Spleen (tissue), 11 donors: Measurements from ENCODE around the gene MBD2. TPM values are rescaled to one million over a fixed set of nuclear protein-coding genes. Genes with fewer than 3 reads are reported as not detected.

Experiments used
- DNase-seq: peaks from one replicate; pipeline ENCODE4 v3.0.0-alpha.2; 2020
- H3K27ac ChIP-seq, 8 donors: fragments of 200-600 bp; sonication (generic) in 7 of 8; 1 replicate in 4 of 8; 2 replicates in 4 of 8; pipeline versions ENCODE4 v1.5.0 to v1.8.0; 2016 to 2021; ENCODE audit warnings: inconsistent platforms in 4 of 8, mild to moderate bottlenecking in 4 of 8, moderate library complexity in 1 of 8
- H3K27me3 ChIP-seq, 7 donors: fragments of 200-600 bp; sonication (generic) in 6 of 7; replicated peaks in 1 of 7; 1 replicate in 4 of 7; 2 replicates in 3 of 7; pipeline versions ENCODE4 v1.5.0 to v1.8.0; 2016 to 2021; ENCODE audit warnings: inconsistent platforms in 3 of 7, mild to moderate bottlenecking in 1 of 7
- H3K36me3 ChIP-seq, 6 donors: fragments of 200-600 bp; sonication (generic) in 5 of 6; 1 replicate in 4 of 6; 2 replicates in 2 of 6; pipeline versions ENCODE4 v1.5.0 to v1.8.0; 2016 to 2021; ENCODE audit warnings: inconsistent platforms in 2 of 6
- H3K4me1 ChIP-seq, 6 donors: fragments of 200-600 bp; sonication (generic) in 5 of 6; 1 replicate in 3 of 6; 2 replicates in 3 of 6; pipeline versions ENCODE4 v1.5.0 to v1.8.0; 2016 to 2021; ENCODE audit warnings: inconsistent platforms in 3 of 6
- H3K4me3 ChIP-seq, 8 donors: fragments of 200-600 bp; sonication (generic) in 7 of 8; 1 replicate in 4 of 8; 2 replicates in 4 of 8; pipeline versions ENCODE4 v1.5.0 to v1.8.0; 2016 to 2021; ENCODE audit warnings: inconsistent platforms in 4 of 8, mild to moderate bottlenecking in 4 of 8, moderate library complexity in 2 of 8
- H3K9me3 ChIP-seq, 8 donors: fragments of 200-600 bp; sonication (generic) in 7 of 8; 1 replicate in 4 of 8; 2 replicates in 4 of 8; pipeline versions ENCODE4 v1.5.0 to v1.8.0; 2016 to 2021; ENCODE audit warnings: inconsistent platforms in 4 of 8
- CTCF ChIP-seq, 11 experiments: fragments of 200-600 bp in 7 of 11; fragments of 450-650 bp in 4 of 11; sonication (generic) in 4 of 11; IDR thresholded peaks in 8 of 11; conservative IDR thresholded peaks in 3 of 11; 1 replicate in 7 of 11; 2 replicates in 4 of 11; pipeline versions ENCODE4 v1.4.0 to v1.8.0; 2016 to 2021; ENCODE audit warnings: antibody characterized with exemption in 11 of 11, inconsistent platforms in 4 of 11, mild to moderate bottlenecking in 1 of 11
- POLR2A ChIP-seq, 3 donors: fragments of 450-650 bp; IDR thresholded peaks; one replicate each; pipeline ENCODE4 v1.5.1; 2017; ENCODE audit warnings: antibody characterized with exemption in 3 of 3, mild to moderate bottlenecking in 1 of 3
- POLR2AphosphoS5 ChIP-seq, 3 donors: sonication (generic); formaldehyde crosslinking; IDR thresholded peaks; one replicate each; pipeline ENCODE4 v1.5.1; 2017; ENCODE audit warnings: antibody characterized with exemption in 3 of 3
- WGBS, 5 donors: extraction: QIAGEN DNeasy Blood & Tissue Kit in 3 of 5; methylation state at CpG; one replicate each; pipeline versions ENCODE4 v1.1.5 to v1.1.7; 2013 to 2018; 5-methylcytosine and 5-hydroxymethylcytosine counted together
- intact Hi-C: fragments of 100-400 bp; cut with DNase I; formaldehyde crosslinking; loops from one replicate; pipeline ENCODE4 v1.15.0; 2023; ENCODE audit warnings: low total_unique reads
- polyA plus RNA-seq, 3 donors: library from polyadenylated mRNA; stranded (reverse); fragments of 200-250 nt; gene quantifications; one replicate each; pipeline ENCODE4 v1.2.1, GENCODE V29; 2013
- total RNA-seq, 7 donors: library from RNA; depleted of rRNA in 3 of 7; stranded (reverse); fragments of >200 nt in 3 of 7; fragmentation: NEBNext Ultra II Directional in 4 of 7; extraction: Animal tissue kit (Norgen Biotek cat#: 25700) in 4 of 7; gene quantifications; one replicate each; pipeline versions ENCODE4 v1.1.0 to v1.2.1, GENCODE V29; 2016 to 2021
- donor health status: healthy with polysubstance abuse.
- donor health status: DM: no; HTN: no; CAD: no; lungs with moderate emphysema.
- donor health status: DM: no; HTN: no; CAD: no.
- donor health status: Bipolar disorder and iron deficiency.
- donor health status: healthy.
- donor health status: DM: no; HTN: no; CAD: no.
- donor health status: DM: yes; HTN: yes; CAD: no.

Gene MBD2
- total and polyA plus RNA-seq, 10 donors = 40.7 to 119 (median 54.9) TPM

- no peak for DNase-seq
- H3K36me3 ChIP-seq = peaks cover 0 to 52% (median 31%) of the 10 kb centered on the region in 6 donors
- H3K27me3 ChIP-seq = no peaks in the 10 kb centered on the region
- no peak for TF ChIP-seq POLR2A (IDR thresholded peaks at IDR 0.05)
- TF ChIP-seq POLR2AphosphoS5 (IDR thresholded peaks at IDR 0.05) = no peak
- TF ChIP-seq CTCF (IDR thresholded peaks at IDR 0.05 in 8 of 11, conservative IDR thresholded peaks at IDR 0.05 in 3 of 11) = no peak
- peaks cover 0 to 60% (median 38%) of the 10 kb centered on the region in 6 donors for H3K4me1 ChIP-seq
- H3K4me3 ChIP-seq = no peak overlapping the region
- WGBS, 5 donors = 93 to 97% (median 97%) methylated on average over 5 of the region's 5 CpGs
- no peaks in the 10 kb centered on the region for H3K9me3 ChIP-seq
- intact Hi-C loops = no loop called here
- no peak overlapping the region for H3K27ac ChIP-seq
Measured at GRCh38 chr18:54204883-54205282, 19.6 kb downstream of the MBD2 start.

GRCh38 chr18:54203914-54204313 lies 20.6 kb downstream of the MBD2 start:
- H3K4me1 ChIP-seq = peaks cover 0 to 50% (median 29%) of the 10 kb centered on the region in 6 donors
- H3K4me3 ChIP-seq = no peak overlapping the region
- no peak for TF ChIP-seq CTCF (IDR thresholded peaks at IDR 0.05 in 8 of 11, conservative IDR thresholded peaks at IDR 0.05 in 3 of 11)
- TF ChIP-seq POLR2AphosphoS5 (IDR thresholded peaks at IDR 0.05) = no peak
- no peak for TF ChIP-seq POLR2A (IDR thresholded peaks at IDR 0.05)
- DNase-seq = no peak
- no peaks in the 10 kb centered on the region for H3K27me3 ChIP-seq
- peaks cover 0 to 62% (median 31%) of the 10 kb centered on the region in 6 donors for H3K36me3 ChIP-seq
- intact Hi-C loops = no loop called here
- H3K27ac ChIP-seq = no peak overlapping the region
- no peaks in the 10 kb centered on the region for H3K9me3 ChIP-seq

GRCh38 chr18:54202851-54203250 lies 21.6 kb downstream of the MBD2 start:
- WGBS, 5 donors = 96 to 99% (median 98%) methylated on average over 4 of the region's 4 CpGs

More at GRCh38 chr18:54202851-54203250, 21.6 kb downstream of the MBD2 start:
- Histone ChIP-seq H3K36me3 (peaks cover 0 to 73% (median 33%) of the 10 kb centered on the region in 6 donors), H3K4me3 (no peak overlapping the region), H3K27ac (no peak overlapping the region), H3K9me3 (no peaks in the 10 kb centered on the region), H3K27me3 (no peaks in the 10 kb centered on the region), H3K4me1 (peaks cover 0 to 39% (median 21%) of the 10 kb centered on the region in 6 donors)
- TF ChIP-seq POLR2AphosphoS5 (IDR thresholded peaks at IDR 0.05) (no peak), POLR2A (IDR thresholded peaks at IDR 0.05) (no peak), CTCF (IDR thresholded peaks at IDR 0.05 in 8 of 11, conservative IDR thresholded peaks at IDR 0.05 in 3 of 11) (no peak)
- DNase-seq = no peak
- intact Hi-C loops = no loop called here
